Measurements from ENCODE around the gene VCL.

The VCL gene

DNA sequence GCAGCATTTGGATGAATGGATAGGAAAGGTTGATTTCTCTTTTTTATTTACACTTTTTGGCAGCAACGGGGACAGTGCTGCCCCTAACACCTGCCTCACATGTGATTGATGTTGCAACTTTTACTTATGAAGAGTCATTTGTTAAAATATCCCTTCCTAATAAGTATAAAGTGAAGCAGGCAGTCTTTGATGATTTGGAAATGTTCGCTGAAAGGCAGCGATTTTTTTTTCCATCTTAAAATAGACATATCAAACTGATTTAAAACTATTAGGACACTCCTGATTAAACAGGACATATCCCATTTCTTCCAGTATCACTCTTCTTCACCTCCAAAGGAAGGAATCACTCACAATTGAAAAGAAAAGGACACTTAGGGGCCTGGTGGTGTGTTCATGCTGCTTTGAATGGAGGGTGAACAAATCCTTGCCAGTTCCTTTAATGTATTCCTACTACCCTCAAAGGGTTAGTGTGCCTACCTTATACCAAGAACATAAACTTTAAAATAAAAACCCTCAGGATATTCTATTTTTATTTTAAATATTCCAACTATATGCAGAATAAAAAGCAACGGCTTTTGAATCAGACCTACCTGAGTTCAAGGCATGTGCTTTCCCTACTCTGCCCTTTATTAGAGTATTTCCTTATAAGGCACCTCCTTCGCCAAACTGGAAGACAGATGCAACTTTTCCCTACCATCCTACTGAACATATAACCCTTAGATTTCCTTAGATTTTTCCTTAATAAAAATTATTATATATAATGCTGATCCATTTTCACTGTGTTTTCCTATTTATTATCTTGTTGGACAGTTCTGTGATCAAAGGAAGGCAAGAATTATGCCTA is 154.2 kb downstream of the VCL start:
- no peak for DNase-seq (ENCODE audit: low read depth in 2 of 2)

GRCh38 chr10:74153123-74153522 is 155.2 kb downstream of the VCL start:
- no peak for DNase-seq (ENCODE audit: low read depth in 2 of 2)

DNA sequence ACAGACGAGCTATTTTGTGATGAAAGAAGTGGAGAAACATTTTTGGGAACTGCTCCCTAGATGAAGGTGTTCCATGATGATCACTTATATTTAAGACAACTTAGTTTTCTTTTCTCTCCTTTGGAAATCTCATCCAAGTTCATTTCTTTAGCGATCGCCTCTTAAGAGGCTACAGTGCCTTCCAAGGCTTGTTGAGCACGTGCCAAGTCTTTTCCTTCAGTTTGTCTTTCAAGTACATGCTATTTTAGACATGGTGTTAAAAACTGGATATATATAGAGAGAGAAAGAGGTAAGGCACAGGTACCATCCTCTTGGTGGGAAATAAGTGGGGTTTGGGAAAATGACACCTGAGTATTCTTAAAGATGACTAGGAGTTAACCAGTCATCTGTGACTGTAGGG is 155.8 kb downstream of the VCL start:
- no peak for DNase-seq (ENCODE audit: low read depth in 2 of 2)

DNA sequence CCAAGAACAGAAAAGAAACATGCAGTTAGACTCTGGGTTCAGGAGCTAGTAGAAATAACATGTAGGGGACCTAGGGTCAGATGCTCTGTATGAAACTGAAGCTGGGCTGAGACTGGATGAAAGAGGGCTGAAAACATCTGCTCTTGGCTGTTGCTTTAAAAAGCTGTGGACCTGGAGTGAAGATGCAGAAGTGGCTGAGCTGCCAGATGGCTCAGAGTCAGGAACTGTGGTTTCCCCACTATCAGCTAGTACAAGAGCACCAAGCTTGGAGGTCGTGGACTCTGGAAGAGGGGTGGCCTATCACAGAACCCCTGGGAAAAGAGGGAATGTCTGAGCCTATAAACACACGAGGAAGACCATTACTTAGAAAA is 159.0 kb downstream of the VCL start:
- DNase-seq (ENCODE audit: low read depth in 2 of 2) = no peak

- no peak for DNase-seq (ENCODE audit: low read depth in 2 of 2)
These were observed 162.1 kb downstream of the VCL start for GRCh38 chr10:74160013-74160412.

- no peak for DNase-seq (ENCODE audit: low read depth in 2 of 2)
These were observed 165.6 kb downstream of the VCL start for GRCh38 chr10:74163319-74164068.

DNA sequence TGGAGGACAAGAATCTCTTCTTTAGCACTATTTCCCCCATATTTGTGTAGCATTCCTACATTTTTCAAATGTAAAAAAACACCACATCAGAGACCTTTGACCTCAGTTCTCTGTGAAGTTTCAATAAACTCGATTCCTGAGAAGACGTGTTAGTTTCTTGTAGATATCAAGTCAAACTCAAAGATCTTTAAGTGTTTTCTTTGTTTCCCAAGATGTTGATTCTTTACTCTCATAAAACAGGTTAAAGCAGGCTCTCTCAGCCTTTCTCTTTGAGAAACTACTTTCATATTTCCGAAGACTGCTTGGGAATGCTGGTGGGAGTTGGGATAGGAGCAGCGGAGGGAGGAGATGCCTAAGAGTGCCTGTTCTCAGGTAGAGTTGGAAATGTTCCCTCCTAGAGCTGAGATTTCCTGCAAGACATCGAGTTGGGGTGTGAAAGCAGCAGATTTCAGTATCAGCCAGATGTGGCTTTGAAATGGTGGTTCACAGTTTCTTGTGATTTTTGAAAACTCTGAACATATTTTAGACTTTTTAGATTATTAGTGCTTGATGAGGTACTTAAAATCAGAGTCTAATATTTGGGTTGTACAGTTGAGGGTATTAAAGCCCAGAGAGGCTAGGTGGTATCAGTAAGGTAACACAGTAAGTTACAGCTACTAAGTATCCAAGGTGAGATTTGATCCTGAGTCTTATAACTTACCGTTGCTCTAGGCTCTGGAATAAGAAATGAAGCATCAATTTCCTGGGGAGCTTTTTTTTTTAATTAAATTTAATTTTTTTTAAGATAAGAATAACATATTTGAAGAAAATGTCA is 167.0 kb downstream of the VCL start:
- DNase-seq (ENCODE audit: low read depth in 2 of 2) = no peak

GRCh38 chr10:74165530-74165901 is 167.6 kb downstream of the VCL start:
- no peak for DNase-seq (ENCODE audit: low read depth in 2 of 2)

GRCh38 chr10:74167443-74167842 is 169.5 kb downstream of the VCL start:
- no peak for DNase-seq (ENCODE audit: low read depth in 2 of 2)

All from activated CD8-positive, alpha-beta memory T cell treated with anti-CD3 and anti-CD28 coated beads for 4 hours (primary cell).